GM23248 (cell line): ENCODE measurements around the gene MGAT3. TPM values are rescaled to one million over a fixed set of nuclear protein-coding genes. Genes with fewer than 3 reads are reported as not detected.

Experiments
- DNase-seq: peaks from one replicate; pipeline ENCODE4 v3.0.0-alpha.2; 2015
- H2AFZ ChIP-seq: fragments of 200-600 bp; sonication (generic); 2 replicates; pipeline ENCODE4 v1.6.1; 2016; ENCODE audit warnings: antibody characterized with exemption
- H3F3A ChIP-seq: fragments of 200-600 bp; sonication (generic); 2 replicates; pipeline ENCODE4 v1.6.1; 2016; ENCODE audit warnings: mild to moderate bottlenecking, antibody characterized with exemption, mixed run types; ENCODE audit not compliant: insufficient read depth
- H3K27ac ChIP-seq: fragments of 200-600 bp; sonication (generic); 2 replicates; pipeline ENCODE4 v1.5.1; 2016; ENCODE audit warnings: mild to moderate bottlenecking
- H3K27me3 ChIP-seq: fragments of 200-600 bp; sonication (generic); replicated peaks from 2 replicates; pipeline ENCODE4 v1.6.1; 2016; ENCODE audit warnings: mild to moderate bottlenecking; ENCODE audit not compliant: insufficient read depth
- H3K36me3 ChIP-seq: fragments of 200-600 bp; sonication (generic); 2 replicates; pipeline ENCODE4 v1.6.1; 2016; ENCODE audit warnings: low read depth, mild to moderate bottlenecking
- H3K4me1 ChIP-seq: fragments of 200-600 bp; sonication (generic); 2 replicates; pipeline ENCODE4 v1.6.1; 2016; ENCODE audit warnings: mild to moderate bottlenecking; ENCODE audit not compliant: insufficient read depth
- H3K4me2 ChIP-seq: fragments of 200-600 bp; sonication (generic); one replicate; pipeline ENCODE4 v1.6.1; 2016; ENCODE audit warnings: mild to moderate bottlenecking; ENCODE audit not compliant: unreplicated experiment
- H3K4me3 ChIP-seq: fragments of 200-600 bp; sonication (generic); 2 replicates; pipeline ENCODE4 v1.5.1; 2016; ENCODE audit warnings: mild to moderate bottlenecking
- H3K79me2 ChIP-seq: fragments of 200-600 bp; sonication (generic); 2 replicates; pipeline ENCODE4 v1.6.1; 2016; ENCODE audit warnings: mild to moderate bottlenecking; ENCODE audit not compliant: insufficient read depth
- H3K9ac ChIP-seq: fragments of 200-600 bp; sonication (generic); 2 replicates; pipeline ENCODE4 v1.6.1; 2016; ENCODE audit warnings: mild to moderate bottlenecking
- H3K9me2 ChIP-seq: fragments of 200-600 bp; sonication (generic); 2 replicates; pipeline ENCODE4 v1.6.1; 2016; ENCODE audit warnings: mixed run types, mild to moderate bottlenecking, moderate library complexity; ENCODE audit not compliant: insufficient read depth
- H3K9me3 ChIP-seq: fragments of 200-600 bp; sonication (generic); one replicate; pipeline ENCODE4 v1.6.1; 2017; ENCODE audit warnings: low read depth
- H4K20me1 ChIP-seq: fragments of 200-600 bp; sonication (generic); 2 replicates; pipeline ENCODE4 v1.6.0; 2016; ENCODE audit not compliant: insufficient read depth
- EZH2 ChIP-seq: fragments of 200-600 bp; sonication (generic); IDR thresholded peaks from 2 replicates; pipeline ENCODE4 v1.6.1; 2018; ENCODE audit warnings: antibody characterized with exemption, mild to moderate bottlenecking; ENCODE audit not compliant: insufficient read depth, poor library complexity, severe bottlenecking
- EZH2phosphoT487 ChIP-seq: fragments of 200-600 bp; sonication (generic); IDR thresholded peaks from 2 replicates; pipeline ENCODE4 v1.6.1; 2018; ENCODE audit warnings: antibody characterized with exemption, moderate library complexity, mild to moderate bottlenecking, low read depth; ENCODE audit not compliant: insufficient read depth
- WGBS, 2 experiments: methylation state at CpG; one replicate each; pipeline ENCODE4 v1.1.6; 2015 to 2017; ENCODE audit warnings: low lambda C conversion rate in 2 of 2, low coverage in 1 of 2; ENCODE audit errors: missing lambda C conversion rate in 2 of 2; 5-methylcytosine and 5-hydroxymethylcytosine counted together
- in situ Hi-C: fragments of 300-500 bp; cut with MboI; formaldehyde crosslinking; loops from 2 replicates; pipeline ENCODE4 v1.15.0; 2020
- polyA plus RNA-seq: library from polyadenylated mRNA; unstranded; fragments of >200 nt; fragmentation: Nextera tagmentation; extraction: Ambion mirVana; gene quantifications from 2 replicates; pipeline ENCODE4 v1.2.1, GENCODE V29; 2016
- total RNA-seq: library from RNA; depleted of rRNA; stranded (reverse); fragments of >200 nt; shearing (Covaris generic); gene quantifications from 2 replicates; pipeline ENCODE4 v1.2.3, GENCODE V29; 2014

Gene MGAT3
- total and polyA plus RNA-seq, 2 experiments from 2014 or later, result not detected

- no peak for TF ChIP-seq EZH2
- TF ChIP-seq EZH2phosphoT487, result no peak
- Histone ChIP-seq H3K9me2 (no peaks in the 10 kb centered on the region), H3K27ac (no peak overlapping the region), H3K36me3 (no peaks in the 10 kb centered on the region), H3K79me2 (no peaks in the 10 kb centered on the region), H3K9ac (no peak overlapping the region), H3K4me3 (no peak overlapping the region), H4K20me1 (no peaks in the 10 kb centered on the region), H3K4me1 (peaks cover 11% of the 10 kb centered on the region), H2AFZ (no peak overlapping the region), H3K4me2 (no peak overlapping the region), H3K9me3 (no peaks in the 10 kb centered on the region), H3F3A (no peaks in the 10 kb centered on the region), H3K27me3 (no peaks in the 10 kb centered on the region)
- in situ Hi-C loops, result no loop called here
- WGBS, 2 experiments, result 65 to 70% methylated on average over 8 of the region's 8 CpGs
- DNase-seq, result no peak
Observed at GRCh38 chr22:39435616-39436015, 21.2 kb upstream of the MGAT3 start.

GRCh38 chr22:39437791-39438704 is 18.8 kb upstream of the MGAT3 start:
- Histone ChIP-seq H3K79me2 (no peaks in the 10 kb centered on the region), H3K9me3 (no peaks in the 10 kb centered on the region), H3K9ac (0 out of 2 replicates have a peak overlapping the region, but pooled peaks have one; percentile 3), H3K9me2 (no peaks in the 10 kb centered on the region), H3K4me1 (0 out of 2 replicates have a peak, but pooled peaks cover 3% of the 10 kb centered on the region), H3K27ac (no peak overlapping the region), H3K4me3 (no peak overlapping the region), H3K27me3 (no peaks in the 10 kb centered on the region), H3F3A (no peaks in the 10 kb centered on the region), H4K20me1 (no peaks in the 10 kb centered on the region), H3K4me2 (no peak overlapping the region), H2AFZ (peak overlapping the region; percentile 67), H3K36me3 (no peaks in the 10 kb centered on the region)
- no peak for DNase-seq
- in situ Hi-C loops, result no loop called here
- 46 to 55% methylated on average over 15 to 16 of the region's 16 CpGs for WGBS, 2 experiments
- TF ChIP-seq EZH2 (no peak), EZH2phosphoT487 (no peak)

- no peak overlapping the region for H2AFZ ChIP-seq
- no peaks in the 10 kb centered on the region for H3K79me2 ChIP-seq
- H3F3A ChIP-seq, result no peaks in the 10 kb centered on the region
- H3K9me3 ChIP-seq, result no peaks in the 10 kb centered on the region
- in situ Hi-C loops, result no loop called here
- DNase-seq, result peak; percentile 61
- H3K9me2 ChIP-seq, result no peaks in the 10 kb centered on the region
- WGBS, 2 experiments, result 47 to 51% methylated on average over 8 of the region's 8 CpGs
- H4K20me1 ChIP-seq, result no peaks in the 10 kb centered on the region
- H3K4me1 ChIP-seq, result peaks cover 3% of the 10 kb centered on the region; the same call in 1 of the 2 replicates
- no peaks in the 10 kb centered on the region for H3K36me3 ChIP-seq
- no peak overlapping the region for H3K4me3 ChIP-seq
- H3K27me3 ChIP-seq, result no peaks in the 10 kb centered on the region
- H3K4me2 ChIP-seq, result no peak overlapping the region
- H3K9ac ChIP-seq, result no peak overlapping the region
- H3K27ac ChIP-seq, result no peak overlapping the region
- TF ChIP-seq EZH2, result no peak
- TF ChIP-seq EZH2phosphoT487, result no peak
Observed at GRCh38 chr22:39439170-39439569, 17.6 kb upstream of the MGAT3 start.

- TF ChIP-seq EZH2phosphoT487, result no peak
- no peak for TF ChIP-seq EZH2
- in situ Hi-C loops, result no loop called here
Observed at GRCh38 chr22:39443398-39443797, 13.4 kb upstream of the MGAT3 start.

More at GRCh38 chr22:39443398-39443797, 13.4 kb upstream of the MGAT3 start:
- no peaks in the 10 kb centered on the region for H3F3A ChIP-seq
- no peaks in the 10 kb centered on the region for H3K9me2 ChIP-seq
- no peaks in the 10 kb centered on the region for H3K79me2 ChIP-seq
- H3K36me3 ChIP-seq, result no peaks in the 10 kb centered on the region
- no peak overlapping the region for H3K4me2 ChIP-seq
- H3K9ac ChIP-seq, result no peak overlapping the region
- no peak for DNase-seq
- H3K4me1 ChIP-seq, result peaks cover 3% of the 10 kb centered on the region; the same call in 1 of the 2 replicates
- no peaks in the 10 kb centered on the region for H3K9me3 ChIP-seq
- 82 to 83% methylated on average over 6 of the region's 6 CpGs for WGBS, 2 experiments
- H3K27me3 ChIP-seq, result no peaks in the 10 kb centered on the region
- H2AFZ ChIP-seq, result no peak overlapping the region
- no peak overlapping the region for H3K27ac ChIP-seq
- H4K20me1 ChIP-seq, result no peaks in the 10 kb centered on the region
- no peak overlapping the region for H3K4me3 ChIP-seq
